HCT116 (cell line): ENCODE results near the gene STK31. TPM values are rescaled to one million over a fixed set of nuclear protein-coding genes. Genes with fewer than 3 reads are reported as not detected.

Experiments
- ATAC-seq: fragments of 200-7000 bp; cut with Tn5 transposase; 2 replicates; pipeline ENCODE4 v1.9.1; 2020; ENCODE audit warnings: mild to moderate bottlenecking, moderate library complexity
- BruUV-seq: library from RNA; stranded (reverse); fragments of 400-500 nt; replicated peaks from 2 replicates; lab custom pipeline; 2021; lab: Mats Ljungman, UMichigan
- CTCF ChIA-PET: fragments of 300-600 bp; sonication (Branson Sonifier 250); formaldehyde crosslinking; loops from one replicate; lab custom pipeline; 2021; ENCODE audit warnings: antibody characterized with exemption; lab: Charles Lee
- POLR2A ChIA-PET: fragments of 300-600, 350-600 bp; sonication (Branson Sonifier 250); formaldehyde crosslinking; loops from one replicate; lab custom pipeline; 2021; ENCODE audit warnings: antibody characterized with exemption; lab: Charles Lee
- RAD21 ChIA-PET, 2 experiments: fragments of 300-600 bp; sonication (Branson Sonifier 250); formaldehyde crosslinking; loops; one replicate each; lab custom pipeline; 2023; ENCODE audit warnings: low total read pairs in 2 of 2; ENCODE audit not compliant: uncharacterized antibody in 2 of 2, unreplicated experiment in 2 of 2, low non-redundant PET in 1 of 2; lab: Charles Lee
- DNase-seq: peaks from one replicate; pipeline ENCODE4 v3.0.0-alpha.2; 2010; ENCODE audit warnings: low read depth, low spot score
- H2AFZ ChIP-seq: fragments of 200-600 bp; shearing (Covaris generic), sonication (generic); 2 replicates; pipeline ENCODE4 v1.6.1; 2017; ENCODE audit warnings: low read depth, mixed run types, mixed read lengths, antibody characterized with exemption, low read length; ENCODE audit not compliant: poor library complexity, severe bottlenecking
- H3K27ac ChIP-seq: 2 replicates; pipeline ENCODE4 v1.5.1; 2012; ENCODE audit warnings: low read depth, low read length
- H3K27me3 ChIP-seq: fragments of 200-600 bp; sonication (generic); 2 replicates; pipeline ENCODE4 v1.6.1; 2016; ENCODE audit warnings: mixed run types, low read length, mixed read lengths; ENCODE audit not compliant: insufficient read depth
- H3K36me3 ChIP-seq, 2 experiments: fragments of 200-500 bp in 1 of 2; fragments of 200-600 bp in 1 of 2; sonication (Bioruptor generic) in 1 of 2; sonication (generic) in 1 of 2; 2 replicates each; pipeline versions ENCODE4 v1.5.1 to v1.6.1; 2014 to 2016; ENCODE audit warnings: low read length in 2 of 2, inconsistent platforms in 1 of 2, mixed read lengths in 1 of 2, mixed run types in 1 of 2; ENCODE audit not compliant: insufficient read depth in 2 of 2, control insufficient read depth in 1 of 2
- H3K4me1 ChIP-seq, 2 experiments: fragments of 200-600 bp in 1 of 2; sonication (generic) in 1 of 2; 2 replicates each; pipeline versions ENCODE4 v1.5.1 to v1.6.1; 2012 to 2017; ENCODE audit warnings: low read length in 2 of 2, inconsistent platforms in 1 of 2, mild to moderate bottlenecking in 1 of 2, mixed read lengths in 1 of 2, mixed run types in 1 of 2, moderate library complexity in 1 of 2; ENCODE audit not compliant: insufficient read depth in 2 of 2, control insufficient read depth in 1 of 2
- H3K4me2 ChIP-seq: fragments of 200-600 bp; sonication (generic); 2 replicates; pipeline ENCODE4 v1.6.1; 2017; ENCODE audit warnings: mixed run types, low read length, mixed read lengths
- H3K4me3 ChIP-seq, 2 experiments: fragments of 200-600 bp in 1 of 2; sonication (generic) in 1 of 2; replicated peaks in 1 of 2; 2 replicates each; pipeline ENCODE4 v1.5.1; 2011 to 2016; ENCODE audit warnings: low read length in 2 of 2, control low read depth in 1 of 2, low read depth in 1 of 2, mild to moderate bottlenecking in 1 of 2, mixed read lengths in 1 of 2, mixed run types in 1 of 2
- H3K79me2 ChIP-seq: fragments of 200-600 bp; sonication (generic); 2 replicates; pipeline ENCODE4 v1.6.1; 2017; ENCODE audit warnings: mild to moderate bottlenecking, mixed run types, low read length, moderate library complexity, mixed read lengths; ENCODE audit not compliant: insufficient read depth
- H3K9ac ChIP-seq: fragments of 200-600 bp; sonication (generic); 2 replicates; pipeline ENCODE4 v1.6.1; 2016; ENCODE audit warnings: low read length, mixed read lengths
- H3K9me2 ChIP-seq: fragments of 200-600 bp; sonication (generic), shearing (Covaris generic); 2 replicates; pipeline ENCODE4 v1.6.1; 2017; ENCODE audit warnings: mixed run types, mild to moderate bottlenecking, moderate library complexity; ENCODE audit not compliant: insufficient read depth
- H3K9me3 ChIP-seq, 2 experiments: fragments of 200-500 bp in 1 of 2; fragments of 200-600 bp in 1 of 2; sonication (Bioruptor generic) in 1 of 2; sonication (generic) in 1 of 2; 2 replicates each; pipeline ENCODE4 v1.6.1; 2014 to 2017; ENCODE audit warnings: low read length in 2 of 2, mixed read lengths in 2 of 2, inconsistent platforms in 1 of 2, low read depth in 1 of 2, mild to moderate bottlenecking in 1 of 2, mixed run types in 1 of 2, moderate library complexity in 1 of 2; ENCODE audit not compliant: control insufficient read depth in 1 of 2, insufficient read depth in 1 of 2
- H4K20me1 ChIP-seq: fragments of 200-600 bp; sonication (generic), shearing (Covaris generic); 2 replicates; pipeline ENCODE4 v1.6.1; 2017; ENCODE audit warnings: mixed run types, mild to moderate bottlenecking, moderate library complexity; ENCODE audit not compliant: insufficient read depth
- ATF3 ChIP-seq: IDR thresholded peaks from 2 replicates; pipeline ENCODE4 v1.6.1; 2012
- CEBPB ChIP-seq: IDR thresholded peaks from 2 replicates; pipeline ENCODE4 v1.6.1; 2012; ENCODE audit warnings: low read depth
- CTCF ChIP-seq, 3 experiments: fragments of 200-600 bp in 1 of 3; sonication (generic) in 1 of 3; IDR thresholded peaks in 2 of 3; conservative IDR thresholded peaks in 1 of 3; 2 replicates each; pipeline ENCODE4 v1.5.1; 2012 to 2017; ENCODE audit warnings: low read depth in 2 of 3, low read length in 2 of 3, antibody characterized with exemption in 1 of 3, borderline replicate concordance in 1 of 3, control low read depth in 1 of 3, mild to moderate bottlenecking in 1 of 3, mixed read lengths in 1 of 3, mixed run types in 1 of 3, moderate library complexity in 1 of 3; ENCODE audit not compliant: insufficient read depth in 1 of 3
- EGR1 ChIP-seq: IDR thresholded peaks from 2 replicates; pipeline ENCODE4 v1.6.1; 2012; ENCODE audit warnings: low read depth
- ELF1 ChIP-seq: IDR thresholded peaks from 2 replicates; pipeline ENCODE4 v1.6.1; 2012; ENCODE audit warnings: low read depth, borderline replicate concordance
- EZH2 ChIP-seq: fragments of 200-600 bp; sonication (generic); IDR thresholded peaks from 2 replicates; pipeline ENCODE4 v1.6.1; 2017; ENCODE audit warnings: antibody characterized with exemption, mixed run types
- EZH2phosphoT487 ChIP-seq: fragments of 200-600 bp; IDR thresholded peaks from 2 replicates; pipeline ENCODE4 v1.6.1; 2018; ENCODE audit warnings: antibody characterized with exemption, borderline replicate concordance
- FOSL1 ChIP-seq: IDR thresholded peaks from 2 replicates; pipeline ENCODE4 v1.6.1; 2012; ENCODE audit warnings: low read depth
- JUND ChIP-seq: IDR thresholded peaks from 2 replicates; pipeline ENCODE4 v1.6.1; 2012
- MAX ChIP-seq: IDR thresholded peaks from 2 replicates; pipeline ENCODE4 v1.6.1; 2012
- POLR2A ChIP-seq: IDR thresholded peaks from 2 replicates; pipeline ENCODE4 v1.7.0; 2011; ENCODE audit warnings: borderline replicate concordance; ENCODE audit not compliant: insufficient read depth, insufficient read length; ENCODE audit errors: extremely low read depth
- POLR2AphosphoS5 ChIP-seq: IDR thresholded peaks from 2 replicates; pipeline ENCODE4 v1.6.1; 2011; ENCODE audit warnings: mild to moderate bottlenecking, low read depth, low read length, moderate library complexity
- RAD21 ChIP-seq: IDR thresholded peaks from 2 replicates; pipeline ENCODE4 v1.6.1; 2012; ENCODE audit warnings: low read depth, mild to moderate bottlenecking
- REST ChIP-seq: IDR thresholded peaks from 2 replicates; pipeline ENCODE4 v1.6.1; 2012; ENCODE audit warnings: low read depth
- SIN3A ChIP-seq: IDR thresholded peaks from 2 replicates; pipeline ENCODE4 v1.6.1; 2012; ENCODE audit warnings: low read depth
- SRF ChIP-seq: IDR thresholded peaks from 2 replicates; pipeline ENCODE4 v1.6.1; 2012; ENCODE audit warnings: low read depth
- TCF7L2 ChIP-seq: IDR thresholded peaks from 2 replicates; pipeline ENCODE4 v1.7.0; 2011; ENCODE audit warnings: borderline replicate concordance, inconsistent platforms; ENCODE audit not compliant: insufficient read depth, insufficient read length; ENCODE audit errors: extremely low read depth
- ZBTB33 ChIP-seq: IDR thresholded peaks from 2 replicates; pipeline ENCODE4 v1.6.1; 2011; ENCODE audit warnings: mild to moderate bottlenecking, low read length, moderate library complexity; ENCODE audit not compliant: insufficient replicate concordance; ENCODE audit errors: extremely low read depth
- ZFX ChIP-seq: fragments of 450-650 bp; IDR thresholded peaks from 2 replicates; pipeline ENCODE4 v1.6.1; 2017
- ZNF274 ChIP-seq: fragments of 200-500 bp; sonication (Bioruptor generic); IDR thresholded peaks from 2 replicates; pipeline ENCODE4 v1.6.1; 2014; ENCODE audit warnings: mild to moderate bottlenecking, low read depth, low read length, inconsistent platforms
- intact Hi-C: fragments of 100-400 bp; cut with micrococcal nuclease; formaldehyde crosslinking; loops from 2 replicates; pipeline ENCODE4 v1.10.0; 2022
- total RNA-seq: library from RNA; stranded (reverse); gene quantifications from one replicate; pipeline ENCODE4 v1.2.1, GENCODE V29; 2021; ENCODE audit not compliant: unreplicated experiment

STK31 gene
- total RNA-seq, 1 experiment from 2014 or later = not detected

- Histone ChIP-seq H3K9me3 (no peaks in the 10 kb centered on the region), H3K9ac (no peak overlapping the region), H3K9me2 (no peaks in the 10 kb centered on the region), H3K27ac (no peak overlapping the region), H3K4me3 (no peak overlapping the region), H3K4me1 (peaks cover 3 to 10% of the 10 kb centered on the region in 2 experiments; a peak in 3 of 4 replicates), H3K36me3 (no peaks in the 10 kb centered on the region), H3K4me2 (peak overlapping the region; percentile 22; the same call in 1 of the 2 replicates), H2AFZ (peak overlapping the region; percentile 95), H4K20me1 (no peaks in the 10 kb centered on the region), H3K79me2 (no peaks in the 10 kb centered on the region), H3K27me3 (no peaks in the 10 kb centered on the region)
- DNase-seq (peak; percentile 76), ATAC-seq (peak; percentile 98)
- no TSS peak for BruUV-seq
- intact Hi-C loops = no loop called here
- CTCF ChIA-PET = interaction anchor here (0.7 to 3.7 kb wide), 13 partner anchors 9 to 166 kb away, joined by 3 to 31 read pairs (median 7); partner anchors contain the start of genes CCDC126 and STK31
- RAD21 ChIA-PET = interaction anchor here (0.8 to 1.1 kb wide), 2 partner anchors 126 to 424 kb away, joined by 3 read pairs; no protein-coding TSS in a partner anchor
- POLR2A ChIA-PET = interaction anchor here (1.2 kb wide), 1 partner anchor 12 kb away, joined by 4 read pairs; no protein-coding TSS in a partner anchor
- TF ChIP-seq POLR2AphosphoS5 (no peak), ATF3 (no peak), ZFX (no peak; the same call in 1 of the 2 replicates), EGR1 (0 out of 2 replicates have a peak, but pooled peaks have one; percentile 49), ZNF274 (no peak), FOSL1 (no peak), ZBTB33 (no peak), EZH2phosphoT487 (no peak), CEBPB (no peak), TCF7L2 (no peak), SIN3A (no peak), SRF (no peak), CTCF (IDR thresholded peaks at IDR 0.05 in 2 of 3, conservative IDR thresholded peaks at IDR 0.05 in 1 of 3; ENCODE audit: borderline replicate concordance in 1 of 3, insufficient read depth in 1 of 3, low read depth in 2 of 3, low read length in 2 of 3) (peak; percentile 54 to 92 (median 81)), MAX (peak; percentile 32; the same call in 1 of the 2 replicates), REST (no peak), POLR2A (no peak), RAD21 (peak; percentile 69), JUND (no peak), EZH2 (no peak), ELF1 (no peak; the same call in 1 of the 2 replicates)
These were observed 13.0 kb upstream of the STK31 start for GRCh38 chr7:23696916-23697441.
